HepG2 (cell line): ENCODE results near the gene UQCRHL. TPM values are rescaled to one million over a fixed set of nuclear protein-coding genes. Genes with fewer than 3 reads are reported as not detected.

ENCODE experiments used
- ATF3 ChIP-seq: sonication (generic); formaldehyde crosslinking; IDR thresholded peaks from 2 replicates; pipeline ENCODE4 v1.4.0; 2020; ENCODE audit warnings: missing genetic modification reagents
- BATF2 ChIP-seq: sonication (generic); formaldehyde crosslinking; IDR thresholded peaks from 2 replicates; pipeline ENCODE4 v1.8.0; 2022; ENCODE audit warnings: mild to moderate bottlenecking, missing genetic modification reagents, moderate library complexity
- KAT8 ChIP-seq: IDR thresholded peaks from 2 replicates; pipeline ENCODE4 v1.6.1; 2016; ENCODE audit warnings: missing genetic modification reagents, missing compliant biosample characterization
- MAFF ChIP-seq: IDR thresholded peaks from 2 replicates; pipeline ENCODE4 v1.6.1; 2011; ENCODE audit warnings: low read depth, low read length, improper control_type of control experiment
- MTERF4 ChIP-seq: sonication (generic); formaldehyde crosslinking; IDR thresholded peaks from 2 replicates; pipeline ENCODE4 v1.8.0; 2023; ENCODE audit warnings: mild to moderate bottlenecking, missing genetic modification reagents
- NCOR1 ChIP-seq: fragments of 200-600 bp; sonication (generic); IDR thresholded peaks from 2 replicates; pipeline ENCODE4 v1.7.0; 2017; ENCODE audit warnings: antibody characterized with exemption, low read length, borderline replicate concordance
- PHB2 ChIP-seq: fragments of 450-650 bp; IDR thresholded peaks from 2 replicates; pipeline ENCODE4 v1.6.1; 2018; ENCODE audit not compliant: partially characterized antibody
- RCOR2 ChIP-seq: IDR thresholded peaks from 2 replicates; pipeline ENCODE4 v1.6.1; 2016; ENCODE audit warnings: missing biosample characterization, missing genetic modification reagents
- STAT6 ChIP-seq: sonication (generic); formaldehyde crosslinking; IDR thresholded peaks from 2 replicates; pipeline ENCODE4 v1.4.0; 2020; ENCODE audit warnings: missing genetic modification reagents, mild to moderate bottlenecking, borderline replicate concordance
- ZBTB42 ChIP-seq: sonication (generic); formaldehyde crosslinking; IDR thresholded peaks from 2 replicates; pipeline ENCODE4 v1.5.0; 2020; ENCODE audit warnings: mild to moderate bottlenecking, missing genetic modification reagents
- ZFP91 ChIP-seq: sonication (generic); formaldehyde crosslinking; IDR thresholded peaks from 2 replicates; pipeline ENCODE4 v1.9.0; 2022; ENCODE audit warnings: missing genetic modification reagents, mild to moderate bottlenecking, borderline replicate concordance
- ZNF329 ChIP-seq: sonication (generic); formaldehyde crosslinking; IDR thresholded peaks from 2 replicates; pipeline ENCODE4 v1.9.0; 2021; ENCODE audit warnings: low read depth, mild to moderate bottlenecking, missing genetic modification reagents
- ZNF335 ChIP-seq: sonication (generic); formaldehyde crosslinking; IDR thresholded peaks from 2 replicates; pipeline ENCODE4 v1.4.0; 2020; ENCODE audit warnings: missing genetic modification reagents
- ZNF367 ChIP-seq: sonication (generic); formaldehyde crosslinking; IDR thresholded peaks from 2 replicates; pipeline ENCODE4 v1.4.0; 2020; ENCODE audit warnings: missing genetic modification reagents, borderline replicate concordance
- ZNF547 ChIP-seq: sonication (generic); formaldehyde crosslinking; IDR thresholded peaks from 2 replicates; pipeline ENCODE4 v1.5.1; 2020; ENCODE audit warnings: mild to moderate bottlenecking, missing genetic modification reagents
- polyA plus RNA-seq, 8 experiments: library from polyadenylated mRNA; depleted of rRNA in 3 of 8; stranded (reverse) in 7 of 8; unstranded in 1 of 8; fragments of >200 nt; fragmentation: Illumina TruSeq in 4 of 8; extraction: Trizol in 4 of 8; gene quantifications; 2 replicates each; pipeline versions ENCODE4 v1.2.1 to v1.2.3, GENCODE V29; 2011 to 2016; ENCODE audit warnings: low read depth in 4 of 8, missing spikeins in 1 of 8, mixed read lengths in 1 of 8; ENCODE audit not compliant: insufficient read depth in 1 of 8
- total RNA-seq, 5 experiments: library from RNA; depleted of rRNA; stranded (reverse); fragments of >200 nt; fragmentation: Illumina TruSeq; extraction: Trizol; gene quantifications; 2 replicates each; pipeline ENCODE4 v1.2.3, GENCODE V29; 2016; ENCODE audit warnings: low read depth in 1 of 5
- TF ChIP-seq, protein P1 (sequence below): fragments of 450-650 bp; IDR thresholded peaks from 2 replicates; pipeline ENCODE4 v1.6.1; 2016

The UQCRHL gene
- total and polyA plus RNA-seq, 2 of the 13 experiments (the other 11 are each of a cell fraction or from before 2014, with no cell fraction given) = 1.8 to 2.3 TPM

DNA sequence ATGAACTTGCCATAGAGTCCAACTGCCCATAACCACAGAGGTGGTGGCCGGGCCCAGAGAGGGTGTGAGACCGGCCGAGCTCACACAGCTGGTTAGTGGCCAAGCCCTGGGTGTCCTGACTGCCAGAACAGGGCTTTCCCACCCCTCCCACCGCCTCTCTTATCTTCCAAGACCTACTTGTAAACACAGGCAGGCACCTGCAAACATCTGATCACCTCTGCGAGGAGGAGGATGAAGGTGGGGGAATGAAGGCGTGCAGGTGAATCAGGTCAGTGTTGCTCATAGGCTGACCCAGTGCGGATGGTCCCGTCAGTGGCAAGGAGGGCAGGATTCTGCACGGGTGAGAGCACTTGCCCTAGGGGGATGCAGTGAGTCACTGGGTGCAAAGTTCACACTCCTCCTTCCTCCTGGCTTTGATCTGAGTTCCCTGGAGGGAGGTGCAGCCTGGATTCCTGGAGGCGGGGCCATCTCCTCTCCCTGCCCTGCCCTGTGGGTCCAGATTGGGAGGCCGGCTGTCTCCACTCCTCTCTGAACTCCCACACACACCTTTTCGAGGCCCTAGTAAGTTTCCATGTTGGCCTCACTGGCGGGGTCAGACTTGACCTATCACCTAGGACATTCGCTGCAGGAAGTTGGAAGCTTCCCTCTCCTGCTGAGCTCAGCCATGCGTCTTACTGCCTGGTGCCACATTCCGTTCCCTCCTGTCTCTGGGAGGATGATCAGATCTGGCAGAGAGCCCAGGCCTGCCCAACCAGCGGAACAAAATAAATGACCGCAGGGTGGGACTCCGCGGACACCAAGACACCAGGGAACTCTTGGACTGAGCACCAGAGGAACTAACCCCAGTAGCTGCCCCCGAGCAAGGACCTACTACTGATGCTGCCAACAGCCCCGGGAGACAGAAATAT, 7.3 kb downstream of the UQCRHL start (continued):
- TF ChIP-seq, protein P1, sequence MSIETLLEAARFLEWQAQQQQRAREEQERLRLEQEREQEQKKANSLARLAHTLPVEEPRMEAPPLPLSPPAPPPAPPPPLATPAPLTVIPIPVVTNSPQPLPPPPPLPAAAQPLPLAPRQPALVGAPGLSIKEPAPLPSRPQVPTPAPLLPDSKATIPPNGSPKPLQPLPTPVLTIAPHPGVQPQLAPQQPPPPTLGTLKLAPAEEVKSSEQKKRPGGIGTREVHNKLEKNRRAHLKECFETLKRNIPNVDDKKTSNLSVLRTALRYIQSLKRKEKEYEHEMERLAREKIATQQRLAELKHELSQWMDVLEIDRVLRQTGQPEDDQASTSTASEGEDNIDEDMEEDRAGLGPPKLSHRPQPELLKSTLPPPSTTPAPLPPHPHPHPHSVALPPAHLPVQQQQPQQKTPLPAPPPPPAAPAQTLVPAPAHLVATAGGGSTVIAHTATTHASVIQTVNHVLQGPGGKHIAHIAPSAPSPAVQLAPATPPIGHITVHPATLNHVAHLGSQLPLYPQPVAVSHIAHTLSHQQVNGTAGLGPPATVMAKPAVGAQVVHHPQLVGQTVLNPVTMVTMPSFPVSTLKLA = no peak
- TF ChIP-seq ZNF335 (CRISPR knock-in tag) (no peak), STAT6 (no peak; the same call in 1 of the 2 replicates), ATF3 (CRISPR knock-in tag) (peak; percentile 97), ZNF329 (CRISPR knock-in tag) (no peak), BATF2 (CRISPR knock-in tag) (no peak), RCOR2 (CRISPR knock-in tag) (no peak; the same call in none of the 2 replicates), ZNF547 (CRISPR knock-in tag) (no peak), ZNF367 (no peak), NCOR1 (peak; percentile 95), ZFP91 (CRISPR knock-in tag) (peak; percentile 84), ZBTB42 (CRISPR knock-in tag) (no peak), MAFF (no peak), MTERF4 (CRISPR knock-in tag) (peak; percentile 59; the same call in 1 of the 2 replicates), PHB2 (no peak), KAT8 (CRISPR knock-in tag) (peak; percentile 43; the same call in 1 of the 2 replicates)
